GM18526 (cell line): ENCODE results near the gene MIB2.
A peak's percentile ranks its signal among the peaks of the same experiment; 100 is the strongest.

Source experiments
- POLR2A ChIP-seq: IDR thresholded peaks from 3 replicates; pipeline ENCODE4 v1.6.1; 2011; ENCODE audit not compliant: insufficient read length; ENCODE audit errors: extremely low read depth

The MIB2 gene

GRCh38 chr1:1627261-1627828, 12.0 kb downstream of the MIB2 start:
- TF ChIP-seq POLR2A = no peak

DNA sequence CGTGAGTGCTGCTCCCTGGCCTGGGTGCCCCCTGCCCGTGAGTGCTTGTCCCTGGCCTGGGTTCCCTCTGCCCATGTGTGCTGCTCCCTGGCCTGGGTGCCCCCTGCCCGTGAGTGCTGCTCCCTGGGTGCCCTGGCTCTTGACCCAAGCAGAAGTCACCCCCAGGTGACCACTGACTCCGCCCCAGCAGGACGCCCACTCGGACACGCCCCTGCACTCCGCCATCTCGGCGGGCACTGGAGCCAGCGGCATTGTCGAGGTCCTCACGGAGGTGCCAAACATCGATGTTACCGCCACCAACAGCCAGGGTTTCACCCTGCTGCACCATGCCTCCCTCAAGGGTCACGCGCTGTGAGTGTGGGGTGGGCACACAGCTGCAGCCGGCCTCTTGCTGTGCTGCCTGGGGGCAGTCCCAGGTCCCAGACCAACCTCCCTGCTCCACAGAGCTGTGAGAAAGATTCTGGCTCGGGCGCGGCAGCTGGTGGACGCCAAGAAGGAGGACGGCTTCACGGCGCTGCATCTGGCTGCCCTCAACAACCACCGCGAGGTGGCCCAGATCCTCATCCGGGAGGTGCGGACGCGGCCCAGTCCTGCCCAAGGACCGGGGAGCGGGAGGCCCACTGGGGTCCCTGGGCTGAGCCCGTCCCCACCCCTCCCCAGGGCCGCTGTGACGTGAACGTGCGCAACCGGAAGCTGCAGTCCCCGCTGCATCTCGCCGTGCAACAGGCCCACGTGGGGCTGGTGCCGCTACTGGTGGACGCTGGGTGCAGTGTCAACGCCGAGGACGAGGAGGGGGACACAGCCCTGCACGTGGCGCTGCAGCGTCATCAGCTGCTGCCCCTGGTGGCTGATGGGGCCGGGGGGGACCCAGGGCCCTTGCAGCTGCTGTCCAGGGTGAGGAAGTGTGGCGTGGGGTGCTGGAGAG, 12.8 kb downstream of the MIB2 start:
- no peak for TF ChIP-seq POLR2A

- TF ChIP-seq POLR2A = no peak
These were observed 13.6 kb downstream of the MIB2 start for GRCh38 chr1:1628754-1629429.

DNA sequence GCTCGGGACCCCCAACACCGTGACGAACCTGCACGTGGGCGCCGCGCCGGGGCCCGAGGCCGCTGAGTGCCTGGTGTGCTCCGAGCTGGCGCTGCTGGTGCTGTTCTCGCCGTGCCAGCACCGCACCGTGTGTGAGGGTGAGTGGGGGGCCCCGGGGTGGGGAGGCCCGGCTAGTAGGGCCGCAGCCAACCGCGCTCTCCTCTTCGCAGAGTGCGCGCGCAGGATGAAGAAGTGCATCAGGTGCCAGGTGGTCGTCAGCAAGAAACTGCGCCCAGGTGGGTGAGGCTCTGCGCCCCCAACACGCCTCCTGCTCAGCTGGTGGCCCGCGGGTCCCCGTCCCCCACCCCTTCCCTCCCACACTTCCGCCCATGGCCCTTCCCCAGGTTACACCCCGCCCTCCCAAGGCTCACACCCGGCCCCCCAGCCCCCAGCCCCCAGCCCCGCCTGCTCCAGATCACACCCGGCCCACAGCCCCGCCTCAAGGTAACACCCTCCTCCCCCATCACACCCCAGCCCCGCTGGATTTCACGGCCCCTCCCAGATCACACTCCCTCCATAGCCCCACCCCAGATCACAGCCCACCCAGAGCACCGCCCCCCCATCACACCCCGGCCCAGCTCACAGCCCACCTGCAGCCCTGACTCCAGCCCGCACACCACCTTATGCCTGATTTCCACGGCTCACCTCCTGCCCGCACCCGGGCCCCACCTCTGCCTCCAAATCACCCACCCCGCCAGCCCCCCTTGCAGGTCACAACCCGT, 14.3 kb downstream of the MIB2 start:
- no peak for TF ChIP-seq POLR2A

GRCh38 chr1:1630191-1630964, 15.1 kb downstream of the MIB2 start:
- no peak for TF ChIP-seq POLR2A

DNA sequence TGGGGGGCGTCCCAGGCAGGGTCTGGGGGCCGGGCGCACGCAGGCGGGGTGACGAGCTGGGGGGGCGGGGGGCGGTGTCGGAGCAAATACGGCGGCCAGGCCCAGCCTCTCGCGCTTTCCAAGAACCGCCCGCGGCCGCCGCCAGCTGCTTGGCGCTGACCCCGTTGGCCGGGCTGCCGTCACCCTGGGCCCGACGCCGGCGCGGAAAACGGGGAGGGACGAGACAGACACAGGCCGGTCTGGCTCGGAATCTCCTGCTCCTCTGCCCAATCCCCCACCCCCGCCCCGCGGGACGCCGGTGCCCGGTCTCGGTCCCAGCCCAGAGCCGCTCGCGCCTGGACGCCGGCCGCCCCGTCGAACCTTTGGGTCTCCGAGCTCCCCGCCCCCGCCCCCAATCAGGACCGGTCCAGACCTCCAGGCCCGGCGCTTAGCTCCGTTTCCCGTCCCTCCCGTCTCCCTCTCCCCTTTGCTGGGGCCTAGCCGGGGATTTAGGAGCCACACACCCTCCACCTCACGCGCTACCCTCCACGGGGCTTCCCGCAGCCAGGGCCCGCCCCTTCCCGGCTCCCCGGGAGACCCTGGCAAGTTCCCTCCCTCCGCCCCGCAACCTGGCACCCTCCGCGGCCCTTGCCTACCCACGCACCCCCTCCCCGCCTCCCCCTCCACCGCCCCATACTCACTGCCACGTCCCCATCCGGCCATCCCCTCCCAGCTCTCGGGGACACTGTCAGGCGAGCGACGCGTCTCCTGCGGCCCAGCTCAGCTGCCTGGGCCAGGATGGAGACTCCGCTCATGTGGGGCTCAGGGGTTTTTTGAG, 15.9 kb downstream of the MIB2 start:
- no peak for TF ChIP-seq POLR2A

- no peak for TF ChIP-seq POLR2A
These were observed 16.6 kb downstream of the MIB2 start, which contains the start of gene MMP23B for GRCh38 chr1:1631782-1632420. Gene MMP23B, plus strand, starts transcription at chr1:1632173. Its CDS starts 46 bp downstream, at chr1:1632219.

GRCh38 chr1:1658583-1659549, 43.6 kb downstream of the MIB2 start, which contains the start of gene CDK11B:
Gene CDK11B, minus strand, starts transcription at chr1:1659004. Its CDS starts 1,519 bp downstream, at chr1:1657485.
- peak; percentile 59 for TF ChIP-seq POLR2A

DNA sequence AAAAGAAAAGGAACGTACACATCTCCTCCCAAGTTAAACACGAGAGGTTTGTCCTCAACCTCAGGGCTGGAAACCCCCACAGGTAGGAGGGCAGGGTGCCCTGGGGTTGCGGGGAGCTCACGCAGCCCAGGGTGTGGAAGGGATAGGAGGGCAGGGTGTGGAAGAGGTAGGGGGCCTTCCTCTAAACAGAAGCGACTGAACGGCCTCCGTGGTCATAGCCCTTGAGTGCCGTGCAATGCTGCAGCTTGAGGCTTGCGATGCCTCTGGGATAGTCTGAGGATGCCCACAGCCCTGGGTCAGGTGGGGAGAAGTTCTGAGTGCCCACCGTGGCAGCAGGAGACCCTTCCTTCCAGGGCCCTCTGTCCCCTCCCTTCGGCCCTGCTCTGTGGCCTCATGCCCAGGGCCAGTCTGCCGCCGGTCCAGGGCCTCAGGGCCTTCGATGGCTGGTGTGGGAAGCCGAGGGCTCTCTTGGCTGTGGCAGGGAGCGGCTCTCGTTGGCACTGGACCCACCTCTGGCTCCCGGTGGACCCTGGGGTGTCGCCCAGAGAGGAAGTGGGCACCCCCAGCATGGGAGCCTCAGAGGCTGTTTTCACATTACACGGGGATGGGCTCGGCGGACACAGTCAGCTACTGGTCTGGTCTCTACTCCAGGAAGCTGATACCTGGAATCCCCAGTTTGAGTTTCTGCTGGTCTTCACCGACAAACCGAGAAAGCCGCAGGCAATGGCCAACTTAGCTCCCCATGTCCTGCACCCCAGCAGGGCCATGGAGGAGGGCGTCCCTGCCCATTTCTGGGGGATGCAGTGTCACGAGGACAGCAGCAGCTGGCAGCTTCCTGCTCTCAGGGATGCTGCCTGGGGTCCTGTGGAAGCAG, 49.9 kb downstream of the MIB2 start:
- no peak for TF ChIP-seq POLR2A

- TF ChIP-seq POLR2A = no peak
These were observed 50.5 kb downstream of the MIB2 start for GRCh38 chr1:1665815-1666251.

GRCh38 chr1:1666526-1666925, 51.2 kb downstream of the MIB2 start:
- TF ChIP-seq POLR2A = no peak
